ENCODE measurements around the gene AXIN2. TPM values are rescaled to one million over a fixed set of nuclear protein-coding genes. Genes with fewer than 3 reads are reported as not detected.

AXIN2 gene
- total RNA-seq, 1 experiment from 2014 or later: 2.4 TPM

GRCh38 chr17:65545705-65546523, 15.5 kb downstream of the AXIN2 start:
- no TSS peak for BruUV-seq (replicated peaks)
- DNase-seq (ENCODE audit: low read depth, low spot score) (no peak), ATAC-seq (no peak)
- POLR2A ChIA-PET: no interaction called here
- H3K4me3 ChIP-seq (ENCODE audit: low read depth in 2 of 2, low read length in 2 of 2): no peak overlapping the region
- no peaks in the 10 kb centered on the region; the same call in 1 of the 2 replicates for H3K4me1 ChIP-seq (ENCODE audit: control insufficient read depth, insufficient read depth, low read length)
- CTCF ChIA-PET: no interaction called here
- in situ Hi-C loops (cut with HindIII; ENCODE audit: low pct_unique_long_range_greater_than_20kb, low sequenced_read_pairs) (no loop called here), intact Hi-C loops (cut with micrococcal nuclease; ENCODE audit: unreplicated experiment) (no loop called here)
- H3K36me3 ChIP-seq (ENCODE audit: control insufficient read depth, insufficient read depth, low read length): no peaks in the 10 kb centered on the region
- no peak overlapping the region for H3K27ac ChIP-seq (ENCODE audit: low read length)
- no peaks in the 10 kb centered on the region for H3K27me3 ChIP-seq (ENCODE audit: control insufficient read depth, insufficient read depth, low read length)
- no peaks in the 10 kb centered on the region for H3K9me3 ChIP-seq (ENCODE audit: control insufficient read depth, insufficient read depth, low read depth, low read length)
- TF ChIP-seq TCF7L2 (IDR thresholded peaks at IDR 0.05; ENCODE audit: low read depth, low read length) (no peak), SIN3A (IDR thresholded peaks at IDR 0.05; ENCODE audit: borderline replicate concordance, insufficient read depth, low read depth, low read length) (no peak), REST (IDR thresholded peaks at IDR 0.05; ENCODE audit: insufficient read depth in 1 of 2, low read depth in 2 of 2, low read length in 1 of 2) (no peak), CTCF (IDR thresholded peaks at IDR 0.05) (no peak), POLR2AphosphoS5 (IDR thresholded peaks at IDR 0.05; ENCODE audit: low read depth, low read length) (no peak)

DNA sequence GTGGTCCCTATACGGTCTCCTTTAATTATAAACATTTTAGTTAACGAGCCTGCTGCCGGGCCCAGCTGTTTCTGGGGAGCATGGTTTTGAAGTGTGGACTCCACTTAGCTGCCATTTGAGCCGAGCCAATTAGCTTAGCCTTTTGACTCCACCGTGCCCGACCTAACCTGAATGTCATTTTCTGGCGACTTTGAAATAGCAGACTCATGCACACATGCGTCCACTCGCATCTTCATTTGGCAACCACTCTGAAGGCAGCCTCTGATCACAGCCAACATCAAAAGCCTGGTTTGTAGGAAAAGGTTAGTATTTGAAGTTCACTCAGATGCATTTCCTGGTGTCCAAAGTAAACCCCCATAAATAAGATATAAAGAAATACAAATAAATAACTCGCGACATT, 16.8 kb downstream of the AXIN2 start:
- ChIA-PET CTCF (no interaction called here), POLR2A (no interaction called here)
- TF ChIP-seq CTCF (IDR thresholded peaks at IDR 0.05) (no peak), POLR2AphosphoS5 (IDR thresholded peaks at IDR 0.05; ENCODE audit: low read depth, low read length) (no peak), TCF7L2 (IDR thresholded peaks at IDR 0.05; ENCODE audit: low read depth, low read length) (no peak), SIN3A (IDR thresholded peaks at IDR 0.05; ENCODE audit: borderline replicate concordance, insufficient read depth, low read depth, low read length) (no peak), REST (IDR thresholded peaks at IDR 0.05; ENCODE audit: insufficient read depth in 1 of 2, low read depth in 2 of 2, low read length in 1 of 2) (no peak)
- BruUV-seq (replicated peaks): no TSS peak
- H3K27me3 ChIP-seq (ENCODE audit: control insufficient read depth, insufficient read depth, low read length): no peaks in the 10 kb centered on the region
- in situ Hi-C loops (cut with HindIII; ENCODE audit: low pct_unique_long_range_greater_than_20kb, low sequenced_read_pairs) (no loop called here), intact Hi-C loops (cut with micrococcal nuclease; ENCODE audit: unreplicated experiment) (no loop called here)
- no peaks in the 10 kb centered on the region; the same call in 1 of the 2 replicates for H3K4me1 ChIP-seq (ENCODE audit: control insufficient read depth, insufficient read depth, low read length)
- ATAC-seq (no peak), DNase-seq (ENCODE audit: low read depth, low spot score) (no peak)
- H3K36me3 ChIP-seq (ENCODE audit: control insufficient read depth, insufficient read depth, low read length): no peaks in the 10 kb centered on the region
- no peak overlapping the region for H3K27ac ChIP-seq (ENCODE audit: low read length)
- no peaks in the 10 kb centered on the region for H3K9me3 ChIP-seq (ENCODE audit: control insufficient read depth, insufficient read depth, low read depth, low read length)
- H3K4me3 ChIP-seq (ENCODE audit: low read depth in 2 of 2, low read length in 2 of 2): no peak overlapping the region
